GM19328 (cell line): ENCODE measurements around the gene PRXL2B.

Experiments used
- ATAC-seq: cut with Tn5 transposase; IDR thresholded peaks from one replicate; pipeline ENCODE4 v1.9.1; 2021; ENCODE audit warnings: mild to moderate bottlenecking, moderate library complexity; ENCODE audit not compliant: unreplicated experiment

Gene PRXL2B

GRCh38 chr1:2584686-2585317 is 1.8 kb upstream of the PRXL2B start:
- no peak for ATAC-seq

- ATAC-seq, result no peak
Observed at GRCh38 chr1:2585318-2586092, 1.1 kb upstream of the PRXL2B start.

GRCh38 chr1:2587071-2587859 is 688 bp downstream of the PRXL2B start:
- ATAC-seq, result no peak

DNA sequence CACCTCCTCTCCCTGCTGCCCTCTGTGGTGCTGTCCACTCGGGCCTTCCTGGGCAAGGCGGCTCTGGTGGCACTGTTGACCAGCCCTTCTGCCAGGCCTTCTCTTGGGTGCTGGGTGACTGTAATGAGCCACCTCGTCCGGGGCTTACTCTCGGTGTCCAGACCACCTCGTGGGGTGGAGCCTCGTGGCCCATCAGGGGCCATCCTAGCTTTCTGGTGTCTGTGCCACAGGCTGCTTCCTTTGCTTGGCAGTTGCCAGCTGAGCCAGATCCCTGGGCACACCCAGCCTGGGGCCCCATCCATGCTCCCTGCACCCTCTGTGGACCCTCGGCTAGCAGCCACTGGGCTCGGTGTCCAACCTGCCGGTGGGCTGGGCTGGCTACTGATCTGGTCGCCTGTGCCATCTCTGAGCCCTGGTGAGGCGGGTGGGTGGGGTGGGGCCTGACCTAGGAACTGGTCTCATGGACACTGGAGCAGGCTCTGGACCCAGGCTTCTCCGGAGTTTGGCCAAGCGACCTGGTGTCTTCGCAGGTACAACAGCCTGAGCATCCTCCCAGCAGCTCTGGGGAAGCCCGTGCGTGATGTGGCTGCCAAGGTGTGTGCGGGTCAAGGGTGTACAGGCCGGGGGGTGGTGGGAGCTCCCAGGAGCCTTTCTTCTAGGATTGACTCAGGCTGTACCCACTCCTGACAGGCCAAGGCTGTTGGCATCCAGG is 1.4 kb downstream of the PRXL2B start:
- no peak for ATAC-seq

- ATAC-seq, result no peak
Observed at GRCh38 chr1:2588661-2589430, 2.3 kb downstream of the PRXL2B start.

DNA sequence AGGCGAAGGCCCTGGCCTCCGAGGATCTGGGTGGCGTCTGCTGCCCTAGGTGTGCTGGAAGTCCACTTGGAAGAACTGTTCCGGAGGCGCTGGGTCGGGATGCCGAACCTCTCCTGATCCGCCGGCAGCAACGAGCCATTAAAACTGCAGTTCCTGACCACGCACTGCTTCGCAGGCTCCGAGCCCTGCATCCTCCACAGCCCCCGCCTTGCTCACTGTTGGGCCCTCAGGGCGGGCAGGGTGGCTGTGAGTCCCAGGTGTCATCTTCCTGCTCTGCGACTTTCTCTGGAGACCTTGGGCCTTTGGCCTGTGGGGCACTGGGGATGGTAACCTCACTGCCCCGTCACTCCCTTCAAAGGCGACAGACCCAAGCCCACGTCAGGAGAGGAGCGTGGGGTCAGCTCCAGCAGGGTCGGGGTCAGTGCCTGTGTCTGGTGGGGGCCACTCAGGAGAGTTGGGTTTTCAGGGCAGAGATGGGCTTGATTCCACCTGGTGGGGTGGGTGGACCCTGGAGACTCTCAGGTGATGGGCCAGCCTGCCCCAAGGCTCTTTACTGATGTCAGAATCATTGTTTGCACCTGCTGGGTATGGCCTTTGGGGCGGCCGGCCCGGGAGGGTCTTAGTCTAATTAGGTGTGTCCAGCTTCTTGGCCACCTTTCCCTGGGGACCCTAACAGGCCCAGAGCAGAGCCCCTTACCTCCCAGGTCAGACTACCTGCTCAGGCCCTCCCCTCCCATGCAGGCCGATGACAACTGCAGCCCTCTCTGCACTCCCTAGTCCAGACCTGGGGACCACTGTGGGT is 3.1 kb downstream of the PRXL2B start:
- ATAC-seq, result no peak

DNA sequence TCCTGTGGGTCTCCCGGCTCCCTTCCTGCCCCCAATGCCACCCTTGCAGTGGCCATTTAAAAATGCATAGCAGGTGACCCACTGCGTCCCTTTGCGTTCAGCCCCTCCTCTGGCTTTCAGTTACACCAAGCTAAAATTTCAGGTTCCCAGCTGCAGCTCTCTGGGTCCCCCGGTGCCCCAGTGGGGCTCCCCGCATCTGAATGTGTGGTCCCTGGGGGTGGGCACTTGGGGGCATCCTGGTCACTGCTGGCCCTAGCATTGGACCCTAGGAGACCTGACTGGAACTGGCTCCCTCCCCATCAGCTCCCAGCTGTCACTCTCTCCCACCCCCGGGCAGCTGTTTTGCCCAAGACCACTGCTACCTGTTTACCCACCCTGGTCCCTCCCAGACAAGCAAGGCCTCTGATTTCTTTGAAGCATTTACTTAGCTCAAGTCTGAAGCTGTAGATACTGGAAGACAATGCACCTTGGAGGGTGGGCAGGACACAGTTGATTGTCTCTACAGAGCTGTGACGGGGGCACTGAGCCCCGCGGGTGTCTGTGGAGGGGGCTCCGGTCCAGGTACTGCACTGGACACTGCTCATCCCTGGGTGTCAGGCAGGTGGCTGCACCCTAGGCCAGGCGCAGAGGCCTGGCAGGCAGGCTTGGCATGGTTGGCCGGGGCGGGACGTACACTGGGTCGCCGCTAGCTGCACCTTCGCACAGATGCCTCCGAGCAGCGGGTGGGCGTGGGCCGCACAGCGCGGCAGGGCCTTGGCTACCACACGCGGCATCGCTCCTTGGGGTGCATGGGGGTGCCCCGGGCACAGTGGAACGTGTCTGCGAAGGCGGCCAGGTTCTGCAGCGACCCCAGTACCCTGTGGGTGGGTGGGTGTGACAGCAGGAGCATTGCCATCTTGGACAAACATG is 3.9 kb downstream of the PRXL2B start:
- no peak for ATAC-seq

DNA sequence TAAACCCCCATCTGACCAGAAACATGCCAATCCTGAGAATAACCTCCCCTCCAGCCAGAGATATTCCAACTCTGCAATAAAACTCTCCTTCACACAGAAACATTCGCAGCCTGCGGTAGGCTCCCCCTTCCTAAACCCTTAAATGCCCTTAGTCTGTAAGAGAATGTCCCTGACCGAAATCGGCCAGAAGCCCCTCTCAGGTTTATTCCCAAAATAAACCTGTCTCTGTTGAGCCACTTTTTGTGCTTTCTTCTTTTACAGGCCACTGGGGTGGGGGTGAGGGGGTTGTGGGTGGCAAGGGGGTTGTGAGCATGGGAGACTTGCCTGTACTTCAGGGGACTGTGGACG is 4.6 kb downstream of the PRXL2B start:
- no peak for ATAC-seq

DNA sequence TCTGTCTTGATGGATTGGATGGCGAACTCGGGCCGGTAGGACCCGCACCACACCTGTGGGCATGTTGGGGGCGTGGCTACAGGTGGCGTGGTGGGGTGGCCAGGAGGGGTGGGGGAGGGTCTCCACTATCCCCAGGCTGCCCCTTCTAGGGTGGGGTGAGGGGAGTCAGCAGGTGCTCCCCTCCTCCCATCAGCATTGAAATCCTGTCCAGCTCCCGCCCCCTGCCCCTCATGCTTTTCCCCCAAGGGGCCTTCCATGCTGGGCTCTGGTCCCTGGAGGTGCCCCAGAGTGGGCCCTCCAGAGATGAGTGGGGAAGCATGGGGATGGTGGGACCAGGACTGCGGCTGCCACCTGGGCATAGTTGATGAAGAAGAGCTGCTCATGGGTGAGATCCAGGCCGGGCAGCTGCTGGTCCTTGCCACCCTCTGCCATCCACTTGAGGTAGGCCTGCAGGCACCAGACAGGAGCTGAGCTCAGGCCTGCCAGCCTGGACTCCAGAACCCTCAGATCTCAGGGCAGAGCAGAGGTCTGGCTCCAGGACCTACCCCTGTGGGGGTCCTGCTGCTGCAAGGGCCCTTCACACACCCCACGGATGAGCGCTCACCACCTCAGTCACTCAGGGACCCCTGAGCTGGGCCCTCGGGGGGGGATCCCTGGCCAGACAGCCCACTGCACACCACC is 5.1 kb downstream of the PRXL2B start:
- no peak for ATAC-seq

DNA sequence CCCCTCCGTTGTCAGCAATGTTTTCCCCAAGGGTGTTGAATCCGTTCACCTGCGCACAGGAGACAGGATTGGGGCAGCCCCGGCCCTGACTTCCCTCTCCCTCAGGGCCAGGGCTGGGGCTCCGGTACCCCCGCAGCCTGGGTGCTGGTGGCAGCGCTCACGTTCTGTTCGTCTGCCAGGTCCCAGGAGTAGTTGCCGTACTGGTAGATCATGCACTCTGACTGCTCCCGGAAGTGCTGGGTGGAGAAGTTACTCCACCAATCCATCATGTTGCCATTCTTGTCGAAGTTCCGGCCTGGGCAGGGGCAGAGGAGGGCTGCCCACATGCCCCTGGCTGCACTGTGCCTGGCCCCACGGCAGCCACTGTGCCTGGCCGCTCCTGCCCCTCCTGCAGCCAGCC is 6.1 kb downstream of the PRXL2B start:
- ATAC-seq, result no peak

GRCh38 chr1:2593251-2593878 is 6.8 kb downstream of the PRXL2B start:
- no peak for ATAC-seq

DNA sequence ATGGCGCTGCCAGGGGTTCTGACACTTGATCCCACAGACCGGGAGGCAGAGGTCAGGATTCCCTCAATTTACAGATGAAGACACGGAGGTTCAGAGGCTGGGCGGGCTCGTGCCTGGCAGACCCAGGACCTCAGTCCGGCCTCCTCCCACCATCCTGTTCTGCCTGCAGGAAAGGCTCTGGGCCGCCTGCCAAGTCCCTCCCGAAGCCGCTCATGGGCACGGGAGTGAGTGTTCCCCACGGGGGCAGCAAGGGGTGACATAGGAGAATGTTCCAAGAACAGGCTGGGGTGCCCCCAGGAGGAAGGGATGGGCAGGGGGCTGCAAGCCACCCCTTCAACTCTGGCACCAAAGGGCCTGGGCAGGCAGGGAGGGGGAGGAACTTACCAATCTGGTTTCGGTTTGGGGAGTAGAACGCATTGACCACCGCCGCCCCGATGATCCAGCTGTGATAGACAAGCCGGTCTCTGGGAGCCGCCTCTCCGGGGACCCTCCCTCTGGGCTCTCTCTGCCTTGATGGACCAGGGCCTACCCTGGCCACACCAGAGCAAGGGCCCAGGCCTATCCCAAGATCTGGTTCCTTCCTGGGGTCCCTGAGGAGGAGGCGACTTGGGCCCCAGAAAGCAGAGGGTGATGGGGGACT is 7.5 kb downstream of the PRXL2B start:
- no peak for ATAC-seq

- ATAC-seq, result no peak
Observed at GRCh38 chr1:2594641-2595131, 8.1 kb downstream of the PRXL2B start.

DNA sequence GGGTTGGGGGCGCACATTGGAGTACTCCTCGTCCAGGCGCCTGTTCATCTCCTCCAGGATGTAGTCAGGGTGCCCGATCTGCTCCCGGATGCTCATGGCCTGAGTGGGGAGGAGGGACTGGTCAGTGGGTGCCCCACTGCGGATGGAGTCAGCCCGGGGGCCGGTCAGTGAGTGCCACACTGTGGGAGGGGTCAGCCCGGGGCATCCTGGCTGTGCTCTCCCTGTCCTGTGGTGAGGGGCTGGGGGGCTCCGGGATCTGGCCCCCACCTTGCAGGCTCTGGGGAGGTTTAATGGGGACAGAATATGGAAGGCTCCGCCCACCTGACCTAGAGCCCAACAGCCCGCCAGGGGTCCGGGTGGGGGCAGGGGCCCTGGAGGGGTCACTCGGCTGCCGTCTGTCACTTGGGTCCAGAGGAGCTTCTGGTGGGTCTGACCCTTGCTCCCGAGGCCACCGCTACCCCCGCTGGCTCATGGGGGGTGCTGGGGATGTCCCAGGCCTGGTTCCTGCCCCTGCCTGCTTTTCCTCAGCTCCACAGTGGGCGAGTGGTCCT is 8.8 kb downstream of the PRXL2B start:
- no peak for ATAC-seq

GRCh38 chr1:2595812-2596529 is 9.4 kb downstream of the PRXL2B start:
- no peak for ATAC-seq
